Measurements from ENCODE around the gene BNC2. TPM values are rescaled to one million over a fixed set of nuclear protein-coding genes. Genes with fewer than 3 reads are reported as not detected.
"Not testable (repeated sequence)": the region's sequence is repeated elsewhere in the genome, so short reads cannot be mapped to it uniquely, and the experiment has no call there.

BNC2 gene
- total and polyA plus RNA-seq, 4 donors = 0.96 to 23.2 (median 9.7) TPM

- peak in 2 of 3 donors; percentile 33 to 51 for DNase-seq
- H3K9me3 ChIP-seq (ENCODE audit: control insufficient read depth in 4 of 4, insufficient read depth in 3 of 4, low read length in 3 of 4) = no peaks in the 10 kb centered on the region
- no peak overlapping the region for H3K4me3 ChIP-seq
- H3K9ac ChIP-seq (ENCODE audit: insufficient read depth in 1 of 2, low read length in 2 of 2) = no peak overlapping the region
- H3K4me1 ChIP-seq (ENCODE audit: control insufficient read depth in 5 of 5, insufficient read depth in 5 of 5, low read length in 5 of 5) = peaks cover 0 to 17% (median 0%) of the 10 kb centered on the region in 5 donors
- TF ChIP-seq CTCF (IDR thresholded peaks at IDR 0.05; ENCODE audit: control extremely low read depth, extremely low read depth) = no peak
- no peaks in the 10 kb centered on the region for H3K36me3 ChIP-seq (ENCODE audit: control insufficient read depth in 4 of 4, insufficient read depth in 4 of 4, low read length in 4 of 4)
- 79 to 82% methylated on average over 5 of the region's 5 CpGs for WGBS, 2 donors
- no peaks in the 10 kb centered on the region for H3K27me3 ChIP-seq (ENCODE audit: control insufficient read depth in 3 of 3, insufficient read depth in 3 of 3, low read length in 2 of 3)
- no peak for ATAC-seq (ENCODE audit: insufficient read depth, low FRiP score)
- H3K27ac ChIP-seq (ENCODE audit: low read depth in 1 of 2, low read length in 1 of 2) = no peak overlapping the region
These were observed 386.3 kb downstream of the BNC2 start for GRCh38 chr9:16484180-16484579.

GRCh38 chr9:16482764-16483163 lies 387.7 kb downstream of the BNC2 start:
- TF ChIP-seq CTCF (IDR thresholded peaks at IDR 0.05; ENCODE audit: control extremely low read depth, extremely low read depth) = no peak
- DNase-seq (no peak), ATAC-seq (ENCODE audit: insufficient read depth, low FRiP score) (no peak)
- no peak overlapping the region for H3K9ac ChIP-seq (ENCODE audit: insufficient read depth in 1 of 2, low read length in 2 of 2)
- 91 to 92% methylated on average over 6 of the region's 6 CpGs for WGBS, 2 donors
- H3K36me3 ChIP-seq (ENCODE audit: control insufficient read depth in 4 of 4, insufficient read depth in 4 of 4, low read length in 4 of 4) = no peaks in the 10 kb centered on the region
- no peak overlapping the region for H3K4me3 ChIP-seq
- no peaks in the 10 kb centered on the region for H3K27me3 ChIP-seq (ENCODE audit: control insufficient read depth in 3 of 3, insufficient read depth in 3 of 3, low read length in 2 of 3)
- peaks cover 0 to 17% (median 0%) of the 10 kb centered on the region in 5 donors for H3K4me1 ChIP-seq (ENCODE audit: control insufficient read depth in 5 of 5, insufficient read depth in 5 of 5, low read length in 5 of 5)
- H3K9me3 ChIP-seq (ENCODE audit: control insufficient read depth in 4 of 4, insufficient read depth in 3 of 4, low read length in 3 of 4) = no peaks in the 10 kb centered on the region
- no peak overlapping the region for H3K27ac ChIP-seq (ENCODE audit: low read depth in 1 of 2, low read length in 1 of 2)

- not testable (repeated sequence) for ATAC-seq (ENCODE audit: insufficient read depth, low FRiP score); DNase-seq; H3K9ac ChIP-seq (ENCODE audit: insufficient read depth in 1 of 2, low read length in 2 of 2); H3K27me3 ChIP-seq (ENCODE audit: control insufficient read depth in 3 of 3, insufficient read depth in 3 of 3, low read length in 2 of 3); H3K4me3 ChIP-seq; H3K9me3 ChIP-seq (ENCODE audit: control insufficient read depth in 4 of 4, insufficient read depth in 3 of 4, low read length in 3 of 4); H3K36me3 ChIP-seq (ENCODE audit: control insufficient read depth in 4 of 4, insufficient read depth in 4 of 4, low read length in 4 of 4); H3K27ac ChIP-seq (ENCODE audit: low read depth in 1 of 2, low read length in 1 of 2)
- 94 to 97% methylated on average over 20 of the region's 20 CpGs for WGBS, 2 donors
- peaks cover 0 to 17% (median 0%) of the 10 kb centered on the region in 5 donors for H3K4me1 ChIP-seq (ENCODE audit: control insufficient read depth in 5 of 5, insufficient read depth in 5 of 5, low read length in 5 of 5)
These were observed 389.9 kb downstream of the BNC2 start for GRCh38 chr9:16480584-16480983.

- DNase-seq = no peak
- WGBS, 2 donors = 93 to 95% methylated on average over 7 of the region's 7 CpGs
- H3K4me1 ChIP-seq (ENCODE audit: control insufficient read depth in 5 of 5, insufficient read depth in 5 of 5, low read length in 5 of 5) = no peaks in the 10 kb centered on the region
- ATAC-seq (ENCODE audit: insufficient read depth, low FRiP score) = no peak
- peaks cover 0 to 3% (median 0%) of the 10 kb centered on the region in 4 donors for H3K36me3 ChIP-seq (ENCODE audit: control insufficient read depth in 4 of 4, insufficient read depth in 4 of 4, low read length in 4 of 4)
- TF ChIP-seq CTCF (IDR thresholded peaks at IDR 0.05; ENCODE audit: control extremely low read depth, extremely low read depth) = no peak
- no peak overlapping the region for H3K4me3 ChIP-seq
- H3K9me3 ChIP-seq (ENCODE audit: control insufficient read depth in 4 of 4, insufficient read depth in 3 of 4, low read length in 3 of 4) = no peaks in the 10 kb centered on the region
- H3K27me3 ChIP-seq (ENCODE audit: control insufficient read depth in 3 of 3, insufficient read depth in 3 of 3, low read length in 2 of 3) = no peaks in the 10 kb centered on the region
- H3K27ac ChIP-seq (ENCODE audit: low read depth in 1 of 2, low read length in 1 of 2) = no peak overlapping the region
- no peak overlapping the region for H3K9ac ChIP-seq (ENCODE audit: insufficient read depth in 1 of 2, low read length in 2 of 2)
These were observed 394.5 kb downstream of the BNC2 start for GRCh38 chr9:16475996-16476395.
